ENCODE results near the gene SMAD4.
"Not testable (repeated sequence)": the region's sequence is repeated elsewhere in the genome, so short reads cannot be mapped to it uniquely, and the experiment has no call there.

The SMAD4 gene

GRCh38 chr18:51116996-51117395, 87.0 kb downstream of the SMAD4 start:
- not testable (repeated sequence) for DNase-seq

GRCh38 chr18:51119561-51119960, 89.5 kb downstream of the SMAD4 start:
- not testable (repeated sequence) for DNase-seq

GRCh38 chr18:51119976-51120375, 90.0 kb downstream of the SMAD4 start:
- not testable (repeated sequence) for DNase-seq

- no peak for DNase-seq
Observed at GRCh38 chr18:51120809-51121596, 91.0 kb downstream of the SMAD4 start.

GRCh38 chr18:51121597-51121857, 91.5 kb downstream of the SMAD4 start:
- DNase-seq: no peak

- no peak for DNase-seq
Observed at GRCh38 chr18:51122266-51123045, 92.4 kb downstream of the SMAD4 start.

- DNase-seq: no peak
Observed at GRCh38 chr18:51123046-51123395, 93.0 kb downstream of the SMAD4 start.

GRCh38 chr18:51123481-51123880, 93.5 kb downstream of the SMAD4 start:
- no peak for DNase-seq

- no peak for DNase-seq
Observed at GRCh38 chr18:51123936-51124486, 94.0 kb downstream of the SMAD4 start.

GRCh38 chr18:51125976-51126375, 96.0 kb downstream of the SMAD4 start:
- no peak for DNase-seq

GRCh38 chr18:51127664-51128063, 97.7 kb downstream of the SMAD4 start:
- no peak for DNase-seq

GRCh38 chr18:51128533-51128932, 98.5 kb downstream of the SMAD4 start:
- DNase-seq: no peak

- DNase-seq: no peak
Observed at GRCh38 chr18:51132256-51132935, 102.4 kb downstream of the SMAD4 start.

GRCh38 chr18:51133580-51134160, 103.7 kb downstream of the SMAD4 start:
- DNase-seq: no peak

Data from activated gamma-delta T cell treated with Interleukin-2 at 50 U/mL for 16 hours (primary cell).